IMR-90 (cell line): ENCODE measurements around the gene RIPK3. TPM values are rescaled to one million over a fixed set of nuclear protein-coding genes. Genes with fewer than 3 reads are reported as not detected.

Experiments used
- microRNA-seq, 2 experiments: library from miRNA; stranded (forward) in 1 of 2; unstranded in 1 of 2; fragments of 10-50 nt in 1 of 2; fragments of <30 nt in 1 of 2; gene quantifications in 1 of 2; microRNA quantifications in 1 of 2; one replicate each; pipeline versions ENCODE3 to v1.1.0; 2013 to 2020; ENCODE audit not compliant: insufficient read depth in 1 of 2, insufficient read length in 1 of 2, unreplicated experiment in 1 of 2
- polyA plus RNA-seq, 3 experiments: library from polyadenylated mRNA; depleted of rRNA; stranded (reverse); fragments of >200 nt; gene quantifications; 2 replicates each; pipeline ENCODE4 v1.2.3, GENCODE V29; 2012; ENCODE audit warnings: low replicate concordance in 1 of 3
- small RNA-seq, 5 experiments: library from RNA; depleted of rRNA; stranded (forward); fragments of <200 nt; gene quantifications; one replicate each; pipeline ENCODE3, GENCODE V24; 2012
- total RNA-seq: library from RNA; depleted of rRNA; stranded (reverse); fragments of >200 nt; gene quantifications from 2 replicates; pipeline ENCODE4 v1.2.3, GENCODE V29; 2012; rRNA removed

Gene RIPK3
- total and polyA plus RNA-seq, 2 of the 4 experiments (the other 2 are of a cell fraction): 0.09 TPM; not detected in 1

Small RNA genes lying within 50 kb of the gene (microRNA-seq; reads per million reads assigned to microRNA genes)
- gene RF00026 (ENCODE audit: insufficient read depth, insufficient read length): not detected

Small RNA genes lying within 50 kb of the gene (small RNA-seq; reads per million reads assigned to genes)
- 0 reads per million in 5 experiments for gene RF00026

Other genes starting within 250 kb of the RIPK3 start
Only the 30 nearest of the 33 such genes appear.
- 0.18 and 0.28 TPM in 2 replicates for gene NRL, start 225.0 kb downstream of the RIPK3 start, total RNA-seq
- gene NRL, start 225.0 kb downstream of the RIPK3 start, polyA plus RNA-seq (2012; rRNA removed): 0.70 and 0.85 TPM in 2 replicates
- gene FITM1, start 209.3 kb downstream of the RIPK3 start, total RNA-seq: not detected in 2 replicates
- gene FITM1, start 209.3 kb downstream of the RIPK3 start, polyA plus RNA-seq (2012; rRNA removed): not detected in 2 replicates
- gene PSME1, start 203.8 kb downstream of the RIPK3 start, total RNA-seq: 42.8 and 55.3 TPM in 2 replicates
- 97.9 and 106 TPM in 2 replicates for gene PSME1, start 203.8 kb downstream of the RIPK3 start, polyA plus RNA-seq (2012; rRNA removed)
- 15.0 and 15.1 TPM in 2 replicates for gene EMC9, start 198.4 kb downstream of the RIPK3 start, total RNA-seq
- gene EMC9, start 198.4 kb downstream of the RIPK3 start, polyA plus RNA-seq (2012; rRNA removed): 19.2 and 21.6 TPM in 2 replicates
- 92.2 and 104 TPM in 2 replicates for gene PSME2, start 193.4 kb downstream of the RIPK3 start, total RNA-seq
- gene PSME2, start 193.4 kb downstream of the RIPK3 start, polyA plus RNA-seq (2012; rRNA removed): 141 and 171 TPM in 2 replicates
- gene RNF31, start 192.5 kb downstream of the RIPK3 start, total RNA-seq: 26.1 and 37.5 TPM in 2 replicates
- 28.9 and 31.6 TPM in 2 replicates for gene RNF31, start 192.5 kb downstream of the RIPK3 start, polyA plus RNA-seq (2012; rRNA removed)
- gene IRF9, start 178.7 kb downstream of the RIPK3 start, total RNA-seq: 29.7 and 34.6 TPM in 2 replicates
- 23.2 and 25.6 TPM in 2 replicates for gene IRF9, start 178.7 kb downstream of the RIPK3 start, polyA plus RNA-seq (2012; rRNA removed)
- 0.36 and 0.56 TPM in 2 replicates for gene REC8, start 167.9 kb downstream of the RIPK3 start, total RNA-seq
- gene REC8, start 167.9 kb downstream of the RIPK3 start, polyA plus RNA-seq (2012; rRNA removed): 3.5 and 3.6 TPM in 2 replicates
- 36.7 and 37.6 TPM in 2 replicates for gene IPO4, start 151.2 kb downstream of the RIPK3 start, total RNA-seq
- 39.4 and 39.9 TPM in 2 replicates for gene IPO4, start 151.2 kb downstream of the RIPK3 start, polyA plus RNA-seq (2012; rRNA removed)
- 51.9 and 65.6 TPM in 2 replicates for gene TM9SF1, start 144.6 kb downstream of the RIPK3 start, total RNA-seq
- 40.4 and 40.9 TPM in 2 replicates for gene TM9SF1, start 144.6 kb downstream of the RIPK3 start, polyA plus RNA-seq (2012; rRNA removed)
- under 0.01 TPM in 1 of 2 replicates, not detected in the other for gene TSSK4, start 134.3 kb downstream of the RIPK3 start, total RNA-seq
- gene TSSK4, start 134.3 kb downstream of the RIPK3 start, polyA plus RNA-seq (2012; rRNA removed): 0.07 TPM in 1 of 2 replicates, not detected in the other
- gene CHMP4A, start 126.5 kb downstream of the RIPK3 start, total RNA-seq: 22.0 and 31.7 TPM in 2 replicates
- gene CHMP4A, start 126.5 kb downstream of the RIPK3 start, polyA plus RNA-seq (2012; rRNA removed): 63.8 and 66.4 TPM in 2 replicates
- gene MDP1, start 123.9 kb downstream of the RIPK3 start, total RNA-seq: 15.1 and 16.7 TPM in 2 replicates
- gene MDP1, start 123.9 kb downstream of the RIPK3 start, polyA plus RNA-seq (2012; rRNA removed): 16.7 and 17.8 TPM in 2 replicates
- 167 and 224 TPM in 2 replicates for gene NEDD8, start 107.6 kb downstream of the RIPK3 start, total RNA-seq
- 375 and 393 TPM in 2 replicates for gene NEDD8, start 107.6 kb downstream of the RIPK3 start, polyA plus RNA-seq (2012; rRNA removed)
- 56.1 and 92.5 TPM in 2 replicates for gene GMPR2, start 107.1 kb downstream of the RIPK3 start, total RNA-seq
- gene GMPR2, start 107.1 kb downstream of the RIPK3 start, polyA plus RNA-seq (2012; rRNA removed): 63.7 and 65.7 TPM in 2 replicates
- 21.1 and 26.9 TPM in 2 replicates for gene TINF2, start 97.4 kb downstream of the RIPK3 start, total RNA-seq
- gene TINF2, start 97.4 kb downstream of the RIPK3 start, polyA plus RNA-seq (2012; rRNA removed): 30.0 and 33.0 TPM in 2 replicates
- gene TGM1, start 76.8 kb downstream of the RIPK3 start, total RNA-seq: 0.56 and 0.72 TPM in 2 replicates
- 2.7 and 3.3 TPM in 2 replicates for gene TGM1, start 76.8 kb downstream of the RIPK3 start, polyA plus RNA-seq (2012; rRNA removed)
- 25.6 and 27.2 TPM in 2 replicates for gene RABGGTA, start 68.4 kb downstream of the RIPK3 start, total RNA-seq
- gene RABGGTA, start 68.4 kb downstream of the RIPK3 start, polyA plus RNA-seq (2012; rRNA removed): 55.6 and 64.0 TPM in 2 replicates
- gene DHRS1, start 40.2 kb downstream of the RIPK3 start, total RNA-seq: 13.1 and 15.8 TPM in 2 replicates
- 34.7 and 38.6 TPM in 2 replicates for gene DHRS1, start 40.2 kb downstream of the RIPK3 start, polyA plus RNA-seq (2012; rRNA removed)
- gene NOP9, start 40.1 kb downstream of the RIPK3 start, total RNA-seq: 22.5 and 25.8 TPM in 2 replicates
- 11.7 and 11.8 TPM in 2 replicates for gene NOP9, start 40.1 kb downstream of the RIPK3 start, polyA plus RNA-seq (2012; rRNA removed)
- under 0.01 TPM in 2 replicates for gene CIDEB, start 32.0 kb downstream of the RIPK3 start, total RNA-seq
- 0.19 TPM in 2 replicates for gene CIDEB, start 32.0 kb downstream of the RIPK3 start, polyA plus RNA-seq (2012; rRNA removed)
- 0.56 and 0.72 TPM in 2 replicates for gene LTB4R2, start 29.9 kb downstream of the RIPK3 start, total RNA-seq
- 1.7 and 2.0 TPM in 2 replicates for gene LTB4R2, start 29.9 kb downstream of the RIPK3 start, polyA plus RNA-seq (2012; rRNA removed)
- 0.18 and 0.28 TPM in 2 replicates for gene LTB4R, start 28.5 kb downstream of the RIPK3 start, total RNA-seq
- 2.3 TPM in 2 replicates for gene LTB4R, start 28.5 kb downstream of the RIPK3 start, polyA plus RNA-seq (2012; rRNA removed)
- gene ADCY4, start 4.9 kb downstream of the RIPK3 start, total RNA-seq: not detected in 2 replicates
- 0.04 TPM in 1 of 2 replicates, not detected in the other for gene ADCY4, start 4.9 kb downstream of the RIPK3 start, polyA plus RNA-seq (2012; rRNA removed)
- gene NFATC4, start 28.2 kb upstream of the RIPK3 start, total RNA-seq: 13.6 and 15.6 TPM in 2 replicates
- 35.8 and 38.4 TPM in 2 replicates for gene NFATC4, start 28.2 kb upstream of the RIPK3 start, polyA plus RNA-seq (2012; rRNA removed)
- 1.7 and 2.2 TPM in 2 replicates for gene NYNRIN, start 59.0 kb upstream of the RIPK3 start, total RNA-seq
- gene NYNRIN, start 59.0 kb upstream of the RIPK3 start, polyA plus RNA-seq (2012; rRNA removed): 5.3 and 5.4 TPM in 2 replicates
- gene CBLN3, start 89.7 kb upstream of the RIPK3 start, total RNA-seq: 0.56 and 0.72 TPM in 2 replicates
- gene CBLN3, start 89.7 kb upstream of the RIPK3 start, polyA plus RNA-seq (2012; rRNA removed): 3.9 and 4.5 TPM in 2 replicates
- 22.8 and 24.4 TPM in 2 replicates for gene KHNYN, start 90.0 kb upstream of the RIPK3 start, total RNA-seq
- gene KHNYN, start 90.0 kb upstream of the RIPK3 start, polyA plus RNA-seq (2012; rRNA removed): 16.1 and 18.9 TPM in 2 replicates
- gene SDR39U1, start 102.8 kb upstream of the RIPK3 start, total RNA-seq: 5.0 and 7.5 TPM in 2 replicates
- 46.3 and 50.4 TPM in 2 replicates for gene SDR39U1, start 102.8 kb upstream of the RIPK3 start, polyA plus RNA-seq (2012; rRNA removed)
- gene CMA1, start 168.3 kb upstream of the RIPK3 start, total RNA-seq: not detected in 2 replicates
- gene CMA1, start 168.3 kb upstream of the RIPK3 start, polyA plus RNA-seq (2012; rRNA removed): not detected in 2 replicates